RWPE2 (cell line): ENCODE measurements around the gene TXNIP.

ENCODE experiments used
- ATAC-seq: fragments of 200-7000 bp; cut with Tn5 transposase; 3 replicates; pipeline ENCODE4 v1.9.1; 2021; ENCODE audit warnings: low read depth
- DNase-seq: peaks from one replicate; pipeline ENCODE4 v3.0.0-alpha.2; 2020; ENCODE audit warnings: low spot score
- H3K27ac ChIP-seq: fragments of 450-650 bp; 2 replicates; pipeline ENCODE4 v1.5.1; 2017; ENCODE audit warnings: mild to moderate bottlenecking; ENCODE audit not compliant: poor library complexity, severe bottlenecking
- H3K27me3 ChIP-seq: fragments of 250-450 bp; sonication (Bioruptor Pico); 2 replicates; pipeline ENCODE4 v1.5.1; 2021; ENCODE audit warnings: mild to moderate bottlenecking, moderate library complexity; ENCODE audit not compliant: insufficient read depth, poor library complexity, severe bottlenecking
- H3K36me3 ChIP-seq: fragments of 250-450 bp; sonication (Bioruptor Pico); 2 replicates; pipeline ENCODE4 v1.5.1; 2020; ENCODE audit warnings: low read depth, mild to moderate bottlenecking, moderate library complexity
- H3K4me1 ChIP-seq: fragments of 250-450 bp; sonication (Bioruptor Pico); 2 replicates; pipeline ENCODE4 v1.5.1; 2021; ENCODE audit warnings: mild to moderate bottlenecking, moderate library complexity; ENCODE audit not compliant: insufficient read depth, poor library complexity, severe bottlenecking
- H3K4me3 ChIP-seq: fragments of 250-450 bp; sonication (Bioruptor Pico); 2 replicates; pipeline ENCODE4 v1.5.1; 2021; ENCODE audit warnings: mild to moderate bottlenecking, moderate library complexity; ENCODE audit not compliant: severe bottlenecking
- H3K9me3 ChIP-seq: fragments of 250-450 bp; sonication (Bioruptor Pico); 2 replicates; pipeline ENCODE4 v1.5.1; 2021; ENCODE audit warnings: mild to moderate bottlenecking, moderate library complexity; ENCODE audit not compliant: severe bottlenecking
- CTCF ChIP-seq: fragments of 450-650 bp; IDR thresholded peaks from one replicate; pipeline ENCODE4 v1.5.1; 2017; ENCODE audit warnings: mild to moderate bottlenecking, moderate library complexity; ENCODE audit not compliant: poor library complexity, severe bottlenecking

The TXNIP gene

GRCh38 chr1:145951526-145951925 lies 44.9 kb downstream of the TXNIP start:
- Histone ChIP-seq H3K27me3 (no peaks in the 10 kb centered on the region), H3K4me3 (no peak overlapping the region), H3K36me3 (peaks cover 9% of the 10 kb centered on the region), H3K27ac (no peak overlapping the region), H3K9me3 (no peaks in the 10 kb centered on the region), H3K4me1 (peaks cover 6% of the 10 kb centered on the region)
- TF ChIP-seq CTCF: no peak
- DNase-seq: no peak
- ATAC-seq: no peak

GRCh38 chr1:145949219-145949618 lies 47.2 kb downstream of the TXNIP start:
- ATAC-seq: no peak
- Histone ChIP-seq H3K9me3 (no peaks in the 10 kb centered on the region), H3K36me3 (peaks cover 12% of the 10 kb centered on the region), H3K27me3 (no peaks in the 10 kb centered on the region), H3K27ac (no peak overlapping the region), H3K4me3 (no peak overlapping the region), H3K4me1 (no peaks in the 10 kb centered on the region)
- no peak for DNase-seq
- TF ChIP-seq CTCF: no peak

GRCh38 chr1:145947551-145947950 lies 48.8 kb downstream of the TXNIP start:
- H3K4me3 ChIP-seq: no peak overlapping the region
- H3K36me3 ChIP-seq: peaks cover 17% of the 10 kb centered on the region
- no peaks in the 10 kb centered on the region for H3K9me3 ChIP-seq
- no peak for TF ChIP-seq CTCF
- no peaks in the 10 kb centered on the region for H3K4me1 ChIP-seq
- no peak overlapping the region for H3K27ac ChIP-seq
- H3K27me3 ChIP-seq: no peaks in the 10 kb centered on the region
- DNase-seq (no peak), ATAC-seq (no peak)

GRCh38 chr1:145946477-145946986 lies 49.8 kb downstream of the TXNIP start:
- H3K36me3 ChIP-seq: peaks cover 27% of the 10 kb centered on the region
- no peaks in the 10 kb centered on the region for H3K9me3 ChIP-seq
- no peak for TF ChIP-seq CTCF
- no peak for ATAC-seq
- no peaks in the 10 kb centered on the region for H3K27me3 ChIP-seq
- no peaks in the 10 kb centered on the region for H3K4me1 ChIP-seq
- H3K27ac ChIP-seq: no peak overlapping the region
- H3K4me3 ChIP-seq: no peak overlapping the region
- DNase-seq: no peak

- no peaks in the 10 kb centered on the region for H3K9me3 ChIP-seq
- H3K27me3 ChIP-seq: no peaks in the 10 kb centered on the region
- H3K4me3 ChIP-seq: no peak overlapping the region
- no peak for TF ChIP-seq CTCF
- H3K4me1 ChIP-seq: no peaks in the 10 kb centered on the region
- ATAC-seq: no peak
- DNase-seq: no peak
- no peak overlapping the region for H3K27ac ChIP-seq
- peaks cover 28% of the 10 kb centered on the region for H3K36me3 ChIP-seq
Measured at GRCh38 chr1:145944532-145944931, 51.8 kb downstream of the TXNIP start.
